ENCODE data around the gene CLMN.

GRCh38 chr14:95165517-95165916, 154.2 kb downstream of the CLMN start:
- TF ChIP-seq EZH2phosphoT487 (IDR thresholded peaks at IDR 0.05; ENCODE audit: insufficient read depth, low read depth): no peak
- TF ChIP-seq EZH2 (IDR thresholded peaks at IDR 0.05; ENCODE audit: insufficient read depth, poor library complexity, severe bottlenecking): no peak

Data from GM23248 (cell line).